IMR-90 (cell line): Measurements from ENCODE around the gene CCL13.

Source experiments
- CEBPB ChIP-seq: IDR thresholded peaks from 2 replicates; pipeline ENCODE4 v1.6.1; 2012; ENCODE audit warnings: low read depth, low read length, improper control_type of control experiment
- MAFK ChIP-seq: IDR thresholded peaks from 2 replicates; pipeline ENCODE4 v1.6.1; 2012; ENCODE audit warnings: low read depth, low read length, improper control_type of control experiment
- POLR2A ChIP-seq: IDR thresholded peaks from 2 replicates; pipeline ENCODE4 v1.6.1; 2012; ENCODE audit warnings: mild to moderate bottlenecking, low read depth, low read length
- RAD21 ChIP-seq: IDR thresholded peaks from 2 replicates; pipeline ENCODE4 v1.6.1; 2012; ENCODE audit warnings: low read length, improper control_type of control experiment
- RFX5 ChIP-seq: IDR thresholded peaks from 2 replicates; pipeline ENCODE4 v1.8.0; 2012; ENCODE audit warnings: low read depth, mild to moderate bottlenecking, low read length, moderate library complexity
- TF ChIP-seq, protein P1 (sequence below): conservative IDR thresholded peaks from 2 replicates; pipeline ENCODE4 v1.5.1; 2012; ENCODE audit warnings: mild to moderate bottlenecking, low read depth, low read length, improper control_type of control experiment
- TF ChIP-seq, protein P2 (sequence below): fragments of 150-350 bp; IDR thresholded peaks from 2 replicates; pipeline ENCODE4 v1.6.1; 2016; ENCODE audit warnings: low read depth, mild to moderate bottlenecking, low read length, moderate library complexity, borderline replicate concordance

DNA sequence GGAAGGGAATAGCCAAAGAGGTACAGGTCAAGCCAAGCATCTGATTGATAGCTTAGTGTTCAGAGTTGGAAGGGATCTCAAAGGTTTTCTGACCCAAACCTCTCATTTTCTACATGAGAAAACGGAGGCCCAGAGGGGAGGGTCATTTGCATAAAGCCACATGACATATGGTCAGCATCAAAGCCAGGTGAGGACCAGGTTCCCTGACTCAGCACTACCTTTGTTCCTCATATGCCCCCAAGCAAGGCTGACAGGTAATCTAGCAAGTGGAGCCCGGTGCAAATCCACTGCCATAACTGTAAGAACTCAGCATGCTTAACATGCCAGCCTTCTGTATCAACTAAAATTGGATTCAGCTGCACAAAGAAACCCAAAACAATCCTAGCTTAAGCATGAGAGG lies 35.0 kb downstream of the CCL13 start:
- TF ChIP-seq RAD21 (no peak), RFX5 (no peak), POLR2A (no peak), CEBPB (no peak), MAFK (no peak)
- TF ChIP-seq, protein P1, sequence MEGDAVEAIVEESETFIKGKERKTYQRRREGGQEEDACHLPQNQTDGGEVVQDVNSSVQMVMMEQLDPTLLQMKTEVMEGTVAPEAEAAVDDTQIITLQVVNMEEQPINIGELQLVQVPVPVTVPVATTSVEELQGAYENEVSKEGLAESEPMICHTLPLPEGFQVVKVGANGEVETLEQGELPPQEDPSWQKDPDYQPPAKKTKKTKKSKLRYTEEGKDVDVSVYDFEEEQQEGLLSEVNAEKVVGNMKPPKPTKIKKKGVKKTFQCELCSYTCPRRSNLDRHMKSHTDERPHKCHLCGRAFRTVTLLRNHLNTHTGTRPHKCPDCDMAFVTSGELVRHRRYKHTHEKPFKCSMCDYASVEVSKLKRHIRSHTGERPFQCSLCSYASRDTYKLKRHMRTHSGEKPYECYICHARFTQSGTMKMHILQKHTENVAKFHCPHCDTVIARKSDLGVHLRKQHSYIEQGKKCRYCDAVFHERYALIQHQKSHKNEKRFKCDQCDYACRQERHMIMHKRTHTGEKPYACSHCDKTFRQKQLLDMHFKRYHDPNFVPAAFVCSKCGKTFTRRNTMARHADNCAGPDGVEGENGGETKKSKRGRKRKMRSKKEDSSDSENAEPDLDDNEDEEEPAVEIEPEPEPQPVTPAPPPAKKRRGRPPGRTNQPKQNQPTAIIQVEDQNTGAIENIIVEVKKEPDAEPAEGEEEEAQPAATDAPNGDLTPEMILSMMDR: no peak
- TF ChIP-seq, protein P2, sequence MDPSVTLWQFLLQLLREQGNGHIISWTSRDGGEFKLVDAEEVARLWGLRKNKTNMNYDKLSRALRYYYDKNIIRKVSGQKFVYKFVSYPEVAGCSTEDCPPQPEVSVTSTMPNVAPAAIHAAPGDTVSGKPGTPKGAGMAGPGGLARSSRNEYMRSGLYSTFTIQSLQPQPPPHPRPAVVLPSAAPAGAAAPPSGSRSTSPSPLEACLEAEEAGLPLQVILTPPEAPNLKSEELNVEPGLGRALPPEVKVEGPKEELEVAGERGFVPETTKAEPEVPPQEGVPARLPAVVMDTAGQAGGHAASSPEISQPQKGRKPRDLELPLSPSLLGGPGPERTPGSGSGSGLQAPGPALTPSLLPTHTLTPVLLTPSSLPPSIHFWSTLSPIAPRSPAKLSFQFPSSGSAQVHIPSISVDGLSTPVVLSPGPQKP: no peak
